GOT3 (cell line): ENCODE results near the gene TNFSF10.
"Not testable (repeated sequence)": the region's sequence is repeated elsewhere in the genome, so short reads cannot be mapped to it uniquely, and the experiment has no call there.

Experiments
- DNase-seq: peaks from one replicate; lab custom pipeline; 2025; ENCODE audit warnings: mixed read lengths; lab: John Stamatoyannopoulos, UW

TNFSF10 gene

GRCh38 chr3:172543884-172544283 is 20.7 kb upstream of the TNFSF10 start:
- no peak for DNase-seq

DNA sequence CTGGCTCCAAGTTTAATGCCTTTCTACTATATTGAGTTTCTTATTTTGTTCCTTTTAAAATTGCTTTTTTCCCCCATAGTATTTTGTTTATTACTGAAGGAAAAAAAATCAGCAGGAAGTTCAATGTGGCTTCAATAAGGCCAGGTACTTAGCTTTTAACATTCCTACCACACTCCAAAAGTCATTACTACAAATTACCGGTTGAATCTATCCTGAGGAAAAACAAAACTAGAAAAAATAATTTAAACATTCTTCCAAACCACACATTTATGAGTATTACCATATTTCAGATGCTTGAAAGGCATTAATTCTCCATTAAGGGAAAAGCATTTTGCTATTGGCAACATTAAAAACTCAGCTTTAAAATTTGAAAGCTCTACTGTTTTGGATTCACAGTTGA is 20.2 kb upstream of the TNFSF10 start:
- no peak for DNase-seq

- no peak for DNase-seq
Measured at GRCh38 chr3:172542999-172543398, 19.8 kb upstream of the TNFSF10 start.

DNA sequence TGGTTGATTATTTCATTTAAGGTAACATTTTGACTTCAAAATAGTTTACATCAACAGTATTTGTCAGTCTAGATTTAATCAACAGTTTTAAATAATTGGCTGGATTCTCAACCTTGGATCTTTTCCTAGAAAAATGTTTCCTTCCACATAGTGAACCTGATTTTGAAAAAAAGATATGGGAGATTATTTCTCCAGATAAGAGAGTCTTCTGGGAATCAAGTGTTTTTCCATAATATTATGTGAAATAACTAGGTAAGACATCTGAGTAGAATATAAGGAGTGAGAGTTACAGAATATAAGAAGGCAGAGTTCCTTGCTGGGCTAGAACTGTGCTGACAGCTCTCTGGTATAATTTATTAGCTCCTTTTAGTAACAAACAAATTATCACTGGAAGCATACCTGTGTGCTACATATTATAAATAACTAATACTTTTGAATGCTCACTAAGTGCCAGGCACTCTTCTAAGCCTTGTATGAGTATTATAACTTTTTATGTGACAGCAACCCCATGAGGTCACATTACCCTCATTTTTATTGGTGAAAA is 18.8 kb upstream of the TNFSF10 start:
- no peak for DNase-seq

DNA sequence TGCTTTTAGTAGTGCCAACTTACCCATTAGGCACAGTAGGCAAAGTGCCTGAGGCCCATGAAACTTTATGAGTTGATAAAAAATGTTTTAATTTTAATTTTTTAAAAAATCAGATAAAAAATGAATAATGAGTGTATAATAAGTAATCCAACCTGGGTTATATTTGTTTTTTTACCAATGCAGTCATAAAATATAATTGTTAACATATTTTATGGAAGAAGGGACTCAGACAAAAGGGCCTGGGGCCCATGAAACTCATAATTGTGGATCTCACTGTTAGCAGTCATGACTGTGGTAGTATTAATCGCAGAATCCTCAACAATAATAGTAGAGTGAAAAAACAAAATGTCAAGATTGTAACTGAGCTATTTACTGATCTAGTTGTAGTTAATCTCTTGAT is 16.8 kb upstream of the TNFSF10 start:
- no peak for DNase-seq

- DNase-seq: no peak
Measured at GRCh38 chr3:172539273-172539672, 16.0 kb upstream of the TNFSF10 start.

DNA sequence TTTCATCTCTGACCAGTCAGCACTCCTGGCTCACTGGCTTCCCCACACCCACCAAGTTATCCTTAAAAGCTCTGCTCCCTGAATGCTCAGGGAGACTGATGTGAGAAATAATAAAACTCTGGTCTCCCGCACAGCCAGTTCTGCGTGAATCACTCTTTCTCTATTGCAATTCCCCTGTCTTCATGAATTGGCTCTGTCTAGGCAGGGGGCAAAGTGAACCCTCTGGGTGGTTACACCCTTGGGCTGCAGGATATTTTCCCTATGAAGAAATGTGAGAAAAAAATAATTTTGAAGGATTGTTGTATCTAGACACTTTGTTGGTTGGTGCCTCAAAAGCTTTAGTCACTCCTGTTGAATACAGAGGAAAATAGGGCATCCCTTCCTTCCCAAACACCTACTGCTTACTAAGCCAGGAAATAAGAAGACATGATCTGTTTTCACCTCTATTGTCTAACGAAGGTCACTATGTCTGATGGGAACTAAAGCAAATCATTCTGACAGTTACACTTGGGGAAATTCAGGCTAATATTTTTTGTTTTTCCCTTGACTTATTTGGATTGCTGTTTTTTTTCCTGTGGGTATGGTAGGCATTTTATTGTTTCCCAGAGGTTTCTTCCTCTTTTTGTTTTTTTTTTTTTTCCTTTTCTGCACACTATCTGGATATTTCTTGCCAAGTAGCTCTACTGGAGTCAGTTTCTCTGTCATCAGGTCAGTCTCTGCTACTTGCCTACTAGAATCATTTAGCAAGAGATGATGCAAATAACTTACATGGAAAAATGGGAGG is 15.3 kb upstream of the TNFSF10 start:
- no peak for DNase-seq

DNA sequence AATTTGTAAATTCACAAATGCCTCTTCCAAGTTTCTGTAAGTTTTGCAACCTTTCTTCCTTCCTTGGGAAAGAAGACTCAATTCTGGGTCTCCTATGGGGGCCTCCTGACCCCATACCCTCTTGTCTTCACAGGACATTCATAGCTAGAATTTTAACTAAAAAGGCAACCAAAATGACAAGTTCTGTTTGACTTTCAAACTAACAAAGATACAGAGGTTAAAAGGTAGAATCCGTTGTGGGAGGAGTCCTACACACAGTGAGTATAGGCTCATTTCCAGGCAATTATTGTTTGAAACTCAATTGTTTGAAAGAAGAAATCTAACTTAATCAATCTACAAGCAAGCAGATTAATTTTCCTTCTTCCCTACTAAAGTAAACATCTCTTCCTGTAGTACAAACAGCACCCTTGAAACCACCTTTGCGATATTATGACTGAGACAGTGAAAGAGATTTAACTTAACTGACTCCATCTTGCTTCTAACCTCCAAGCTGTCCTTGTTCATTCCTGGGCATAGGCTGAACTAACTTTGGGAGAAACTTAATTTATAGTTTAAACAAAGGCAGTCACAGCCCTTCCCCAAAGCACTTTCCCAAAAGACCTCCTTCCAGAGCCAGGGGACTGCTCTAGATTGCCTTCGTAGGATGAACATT is 14.4 kb upstream of the TNFSF10 start:
- no peak for DNase-seq

DNA sequence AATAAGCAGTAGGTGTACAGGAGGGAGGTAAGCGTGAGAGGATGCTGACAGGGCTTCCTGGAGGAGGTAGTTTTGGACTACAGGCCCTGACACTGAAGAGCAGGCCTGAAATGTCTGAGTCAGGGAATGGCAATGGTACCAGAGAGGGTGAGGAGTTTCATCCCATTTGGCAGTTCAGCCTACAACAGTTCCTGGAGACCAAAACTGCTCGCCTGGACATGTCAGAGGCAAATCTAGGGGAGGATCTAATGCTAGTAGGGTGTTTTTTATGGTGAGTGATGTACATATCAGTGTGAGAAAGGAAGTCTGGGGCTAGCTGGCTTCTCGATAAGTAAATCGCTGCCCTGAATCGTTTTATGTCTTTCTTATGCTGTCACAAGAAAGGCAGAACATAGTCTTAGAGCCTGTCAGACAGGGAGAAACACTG is 13.8 kb upstream of the TNFSF10 start:
- DNase-seq: no peak

DNA sequence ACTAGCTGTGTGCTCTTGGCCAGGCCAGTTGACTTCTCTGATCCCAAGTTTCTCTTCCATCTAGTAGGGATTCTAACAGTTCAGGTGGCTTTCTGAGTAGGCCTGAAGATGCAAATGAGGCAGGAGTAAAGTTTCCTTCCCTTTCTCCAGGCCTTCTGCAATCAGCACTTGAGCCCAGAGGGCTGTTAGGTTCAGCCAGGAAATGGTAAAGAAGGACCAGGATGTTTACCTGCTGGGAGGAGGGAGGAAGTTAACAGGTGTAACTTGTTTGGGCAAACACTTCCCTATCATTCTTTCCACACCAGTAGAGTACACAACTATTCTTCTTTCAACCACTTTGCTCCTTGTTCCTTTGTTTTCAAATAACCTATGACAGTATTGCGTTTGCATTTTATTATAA is 13.3 kb upstream of the TNFSF10 start:
- no peak for DNase-seq

DNA sequence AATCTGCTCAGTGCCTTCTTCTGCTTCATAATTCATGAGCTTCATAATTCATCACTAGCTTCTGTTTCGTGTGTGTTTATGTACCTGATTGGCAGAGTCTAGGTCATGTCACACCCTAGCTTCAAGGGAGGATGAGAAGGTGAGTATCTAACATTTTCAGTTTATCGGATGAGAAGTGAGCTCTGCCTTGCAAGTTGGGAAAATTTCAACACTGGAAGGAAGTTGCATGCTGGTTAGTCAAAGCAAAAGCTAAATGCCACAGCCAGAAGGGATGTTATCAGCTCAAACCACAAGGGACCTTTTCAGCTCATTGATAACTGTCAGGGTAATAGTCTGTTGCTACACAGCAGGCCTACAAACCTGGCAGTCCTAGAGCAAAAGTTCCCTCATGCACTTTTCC is 7.3 kb upstream of the TNFSF10 start:
- DNase-seq: no peak

- no peak for DNase-seq
Measured at GRCh38 chr3:172530101-172530561, 6.9 kb upstream of the TNFSF10 start.

DNA sequence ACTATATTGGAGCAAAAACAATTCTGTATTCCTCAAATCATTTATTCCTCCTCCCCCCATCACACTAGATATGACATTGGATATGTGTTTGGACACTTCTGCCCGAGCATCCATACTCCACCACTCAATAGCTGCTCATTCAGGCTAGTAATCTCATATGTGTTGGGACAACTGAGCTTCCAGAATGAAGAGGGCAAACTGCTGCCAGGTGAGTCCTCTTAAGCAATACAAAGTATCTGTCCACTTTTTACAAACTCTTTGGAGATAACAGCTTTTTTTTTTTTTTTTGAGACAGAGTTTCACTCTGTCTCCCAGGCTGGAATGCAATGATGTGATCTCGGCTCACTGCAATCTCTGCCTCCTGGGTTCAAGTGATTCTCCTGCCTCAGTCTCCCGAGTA is 5.4 kb upstream of the TNFSF10 start:
- no peak for DNase-seq

GRCh38 chr3:172527306-172527705 is 4.1 kb upstream of the TNFSF10 start:
- no peak for DNase-seq

GRCh38 chr3:172525116-172525613 is 1.9 kb upstream of the TNFSF10 start:
- no peak for DNase-seq

GRCh38 chr3:172524611-172525010 is 1.4 kb upstream of the TNFSF10 start:
- no peak for DNase-seq

DNA sequence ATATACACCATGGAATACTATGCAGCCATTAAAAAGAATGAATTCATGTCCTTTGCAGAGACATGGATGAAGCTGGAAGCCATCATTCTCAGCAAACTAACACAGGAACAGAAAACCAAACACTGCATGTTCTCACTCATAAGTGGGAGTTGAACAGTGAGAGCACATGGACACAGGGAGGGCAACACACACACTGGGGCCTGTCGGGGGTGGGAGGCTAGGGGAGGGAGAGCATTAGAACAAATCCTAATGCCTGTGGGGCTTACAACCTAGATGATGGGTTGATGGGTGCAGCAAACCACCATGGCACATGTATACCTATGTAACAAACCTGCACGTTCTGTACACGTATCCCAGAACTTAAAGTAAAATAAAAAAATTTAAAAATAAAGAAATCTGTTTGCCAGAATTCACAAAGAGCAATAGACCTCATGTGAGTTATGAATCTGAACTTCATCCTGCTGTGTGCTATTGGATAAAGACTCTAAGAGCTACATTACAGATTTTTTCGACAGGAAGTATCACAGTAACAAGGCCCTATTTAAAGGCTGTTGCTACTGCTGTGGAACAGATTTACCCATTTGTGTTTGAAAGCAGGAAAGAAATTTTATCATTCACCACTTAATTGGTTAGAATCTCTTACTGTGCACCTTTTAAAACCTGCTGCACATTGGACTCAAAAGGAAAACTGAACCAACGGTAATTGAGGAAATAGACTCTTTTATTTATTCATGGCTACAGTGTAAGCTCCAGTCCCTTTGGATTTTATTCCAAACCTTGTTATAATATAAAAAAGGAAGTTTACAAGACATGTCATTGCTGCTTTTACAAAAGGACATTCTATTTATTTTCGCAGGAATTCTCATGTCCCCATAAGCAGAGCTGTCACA is 1.1 kb downstream of the TNFSF10 start:
- DNase-seq: not testable (repeated sequence)

GRCh38 chr3:172520301-172520831 is 2.9 kb downstream of the TNFSF10 start:
- DNase-seq: no peak

DNA sequence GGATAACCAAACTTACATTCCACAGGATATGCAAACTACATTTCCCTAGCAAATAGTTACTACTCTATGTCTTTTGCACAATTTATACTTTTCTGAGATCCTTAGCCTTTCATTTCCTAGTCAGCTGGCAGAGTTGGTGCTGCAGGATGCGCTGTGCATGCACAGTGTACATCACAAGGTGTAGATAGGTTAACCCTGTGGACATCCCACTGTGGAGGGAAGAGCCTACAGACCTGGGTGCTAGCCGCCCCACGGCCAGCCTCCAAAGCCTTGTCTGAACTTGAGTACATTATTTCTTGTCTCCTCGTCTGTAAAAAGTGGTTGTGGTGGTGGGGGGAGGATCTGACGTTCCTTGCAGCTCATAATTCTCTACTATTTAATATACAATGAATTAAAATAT is 3.5 kb downstream of the TNFSF10 start:
- DNase-seq: no peak

GRCh38 chr3:172518929-172519640 is 4.1 kb downstream of the TNFSF10 start:
- DNase-seq: no peak

DNA sequence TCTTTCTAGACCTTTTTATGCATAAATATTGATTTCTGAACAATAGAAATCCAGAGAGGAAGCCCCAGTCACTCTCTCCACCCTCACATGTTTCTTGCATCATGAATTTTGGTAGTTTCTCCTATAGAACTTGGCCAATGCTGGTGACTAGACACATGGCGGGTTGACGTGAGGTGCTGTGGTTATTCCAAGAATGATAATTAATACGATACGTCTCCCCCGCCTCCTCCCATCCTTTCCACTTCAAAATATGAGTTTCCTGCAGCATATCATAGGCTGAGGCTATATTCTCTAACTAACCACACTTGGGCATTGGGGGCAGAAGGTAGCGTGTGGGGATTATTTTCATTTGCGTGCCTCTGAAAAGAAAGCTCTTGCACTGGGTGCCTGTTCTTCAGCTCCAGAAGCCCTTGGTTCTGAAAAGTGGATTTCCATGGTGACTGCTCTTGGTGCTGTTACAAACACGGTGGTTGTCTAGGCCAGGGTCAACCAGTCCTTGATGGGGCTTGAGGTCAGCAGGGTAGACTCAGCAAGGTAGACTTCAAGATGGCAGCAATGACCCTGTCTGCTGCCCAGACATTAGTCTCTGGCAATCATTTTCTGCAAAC is 5.3 kb downstream of the TNFSF10 start:
- no peak for DNase-seq
